K562 (cell line): Measurements from ENCODE around the gene SLC4A3.

Experiments
- ATF3 ChIP-seq, 2 experiments: fragments of 450-650 bp in 1 of 2; sonication (generic) in 1 of 2; formaldehyde crosslinking in 1 of 2; IDR thresholded peaks in 1 of 2; conservative IDR thresholded peaks in 1 of 2; 2 replicates each; pipeline versions ENCODE4 v1.6.1 to v1.8.1; 2016 to 2023; ENCODE audit warnings: mild to moderate bottlenecking in 2 of 2, moderate library complexity in 2 of 2, inconsistent platforms in 1 of 2, missing genetic modification reagents in 1 of 2
- CC2D1A ChIP-seq: fragments of 450-650 bp; IDR thresholded peaks from 2 replicates; pipeline ENCODE4 v1.6.1; 2017; ENCODE audit warnings: mild to moderate bottlenecking
- CREB1 ChIP-seq, 2 experiments: sonication (generic) in 1 of 2; formaldehyde crosslinking in 1 of 2; IDR thresholded peaks; 2 replicates each; pipeline versions ENCODE4 v1.6.1 to v1.8.0; 2012 to 2022; ENCODE audit warnings: inconsistent platforms in 1 of 2, mild to moderate bottlenecking in 1 of 2, missing genetic modification reagents in 1 of 2, moderate library complexity in 1 of 2
- DPF2 ChIP-seq: fragments of 450-650 bp; IDR thresholded peaks from 2 replicates; pipeline ENCODE4 v1.6.1; 2016
- EZH2 ChIP-seq: IDR thresholded peaks from 2 replicates; pipeline ENCODE4 v1.6.1; 2012; ENCODE audit warnings: low read depth, mild to moderate bottlenecking, inconsistent platforms, low read length, borderline replicate concordance
- POLR2AphosphoS2 ChIP-seq: IDR thresholded peaks from 2 replicates; pipeline ENCODE4 v1.6.1; 2012; ENCODE audit warnings: low read length, improper control_type of control experiment
- REST ChIP-seq, 2 experiments: fragments of 450-650 bp; formaldehyde crosslinking in 1 of 2; IDR thresholded peaks; 2 replicates each; pipeline versions ENCODE4 v1.4.0 to v1.6.1; 2014 to 2020; ENCODE audit warnings: mild to moderate bottlenecking in 2 of 2, borderline replicate concordance in 1 of 2, low read depth in 1 of 2
- SIN3A ChIP-seq, 2 experiments: fragments of 150-350 bp in 1 of 2; IDR thresholded peaks; 2 replicates each; pipeline ENCODE4 v1.6.1; 2011 to 2016; ENCODE audit warnings: borderline replicate concordance in 2 of 2, low read depth in 2 of 2, low read length in 2 of 2, mild to moderate bottlenecking in 2 of 2, moderate library complexity in 2 of 2; ENCODE audit not compliant: control insufficient read depth in 1 of 2
- STAT5A ChIP-seq: IDR thresholded peaks from 2 replicates; pipeline ENCODE4 v1.6.1; 2012; ENCODE audit warnings: low read length, inconsistent platforms, borderline replicate concordance
- STAT5B ChIP-seq: fragments of 250-450 bp; sonication (Bioruptor Pico); IDR thresholded peaks from 2 replicates; pipeline ENCODE4 v1.8.0; 2021; ENCODE audit warnings: mild to moderate bottlenecking, inconsistent platforms
- TCF7L2 ChIP-seq: fragments of 150-350 bp; IDR thresholded peaks from 2 replicates; pipeline ENCODE4 v1.6.1; 2016; ENCODE audit warnings: low read depth, mild to moderate bottlenecking, low read length, moderate library complexity
- TF ChIP-seq, protein P1 (sequence below): sonication (generic); formaldehyde crosslinking; IDR thresholded peaks from 2 replicates; pipeline ENCODE4 v1.8.1; 2023; ENCODE audit warnings: missing genetic modification reagents, mild to moderate bottlenecking, borderline replicate concordance
- TF ChIP-seq, protein P2 (sequence below): fragments of 450-650 bp; IDR thresholded peaks from 2 replicates; pipeline ENCODE4 v1.6.1; 2016; ENCODE audit warnings: missing biosample characterization, missing genetic modification characterization

DNA sequence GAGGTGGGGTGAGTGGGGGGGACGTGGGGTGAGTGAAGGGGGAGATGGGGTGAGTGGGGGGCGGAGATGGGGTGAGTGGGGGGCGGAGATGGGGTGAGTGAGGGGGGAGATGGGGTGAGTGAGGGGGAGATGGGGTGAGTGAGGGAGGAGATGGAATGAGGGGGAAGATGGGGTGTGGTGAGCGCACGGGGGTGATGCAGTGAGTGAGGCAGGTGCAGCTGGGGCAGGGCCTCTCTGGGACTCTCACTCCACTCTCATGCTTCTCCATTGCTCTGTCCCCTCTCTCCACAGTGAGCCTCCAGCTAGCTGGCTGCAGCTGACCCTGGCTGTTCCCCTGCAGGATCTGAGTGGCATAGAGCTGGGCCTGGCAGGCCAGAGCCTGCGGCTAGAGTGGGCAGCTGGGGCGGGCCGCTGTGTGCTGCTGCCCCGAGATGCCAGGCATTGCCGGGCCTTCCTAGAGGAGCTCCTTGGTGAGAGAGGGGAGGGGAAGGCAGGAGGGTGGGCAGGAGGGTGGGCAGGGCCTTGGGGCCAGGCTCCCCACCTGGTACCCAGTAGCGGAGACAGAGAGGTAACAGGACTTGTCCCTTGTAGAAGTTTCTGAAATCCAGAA lies 13.9 kb upstream of the SLC4A3 start:
- TF ChIP-seq TCF7L2 (no peak), POLR2AphosphoS2 (no peak), DPF2 (no peak), ATF3 (IDR thresholded peaks at IDR 0.05) (no peak), ATF3 (CRISPR knock-in tag; conservative IDR thresholded peaks at IDR 0.05) (no peak), REST (IDR thresholded peaks at IDR 0.05; ENCODE audit: borderline replicate concordance) (no peak), REST (CRISPR knock-in tag; IDR thresholded peaks at IDR 0.05; ENCODE audit: low read depth) (no peak), SIN3A (IDR thresholded peaks at IDR 0.05; ENCODE audit: borderline replicate concordance in 2 of 2, control insufficient read depth in 1 of 2, low read depth in 2 of 2, low read length in 2 of 2) (no peak), STAT5B (CRISPR knock-in tag) (no peak), CREB1 (IDR thresholded peaks at IDR 0.05) (no peak), CREB1 (CRISPR knock-in tag; IDR thresholded peaks at IDR 0.05) (no peak), STAT5A (no peak), EZH2 (no peak), CC2D1A (no peak)
- TF ChIP-seq, protein P1, sequence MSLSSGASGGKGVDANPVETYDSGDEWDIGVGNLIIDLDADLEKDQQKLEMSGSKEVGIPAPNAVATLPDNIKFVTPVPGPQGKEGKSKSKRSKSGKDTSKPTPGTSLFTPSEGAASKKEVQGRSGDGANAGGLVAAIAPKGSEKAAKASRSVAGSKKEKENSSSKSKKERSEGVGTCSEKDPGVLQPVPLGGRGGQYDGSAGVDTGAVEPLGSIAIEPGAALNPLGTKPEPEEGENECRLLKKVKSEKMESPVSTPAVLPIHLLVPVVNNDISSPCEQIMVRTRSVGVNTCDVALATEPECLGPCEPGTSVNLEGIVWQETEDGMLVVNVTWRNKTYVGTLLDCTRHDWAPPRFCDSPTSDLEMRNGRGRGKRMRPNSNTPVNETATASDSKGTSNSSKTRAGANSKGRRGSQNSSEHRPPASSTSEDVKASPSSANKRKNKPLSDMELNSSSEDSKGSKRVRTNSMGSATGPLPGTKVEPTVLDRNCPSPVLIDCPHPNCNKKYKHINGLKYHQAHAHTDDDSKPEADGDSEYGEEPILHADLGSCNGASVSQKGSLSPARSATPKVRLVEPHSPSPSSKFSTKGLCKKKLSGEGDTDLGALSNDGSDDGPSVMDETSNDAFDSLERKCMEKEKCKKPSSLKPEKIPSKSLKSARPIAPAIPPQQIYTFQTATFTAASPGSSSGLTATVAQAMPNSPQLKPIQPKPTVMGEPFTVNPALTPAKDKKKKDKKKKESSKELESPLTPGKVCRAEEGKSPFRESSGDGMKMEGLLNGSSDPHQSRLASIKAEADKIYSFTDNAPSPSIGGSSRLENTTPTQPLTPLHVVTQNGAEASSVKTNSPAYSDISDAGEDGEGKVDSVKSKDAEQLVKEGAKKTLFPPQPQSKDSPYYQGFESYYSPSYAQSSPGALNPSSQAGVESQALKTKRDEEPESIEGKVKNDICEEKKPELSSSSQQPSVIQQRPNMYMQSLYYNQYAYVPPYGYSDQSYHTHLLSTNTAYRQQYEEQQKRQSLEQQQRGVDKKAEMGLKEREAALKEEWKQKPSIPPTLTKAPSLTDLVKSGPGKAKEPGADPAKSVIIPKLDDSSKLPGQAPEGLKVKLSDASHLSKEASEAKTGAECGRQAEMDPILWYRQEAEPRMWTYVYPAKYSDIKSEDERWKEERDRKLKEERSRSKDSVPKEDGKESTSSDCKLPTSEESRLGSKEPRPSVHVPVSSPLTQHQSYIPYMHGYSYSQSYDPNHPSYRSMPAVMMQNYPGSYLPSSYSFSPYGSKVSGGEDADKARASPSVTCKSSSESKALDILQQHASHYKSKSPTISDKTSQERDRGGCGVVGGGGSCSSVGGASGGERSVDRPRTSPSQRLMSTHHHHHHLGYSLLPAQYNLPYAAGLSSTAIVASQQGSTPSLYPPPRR: no peak
- TF ChIP-seq, protein P2, sequence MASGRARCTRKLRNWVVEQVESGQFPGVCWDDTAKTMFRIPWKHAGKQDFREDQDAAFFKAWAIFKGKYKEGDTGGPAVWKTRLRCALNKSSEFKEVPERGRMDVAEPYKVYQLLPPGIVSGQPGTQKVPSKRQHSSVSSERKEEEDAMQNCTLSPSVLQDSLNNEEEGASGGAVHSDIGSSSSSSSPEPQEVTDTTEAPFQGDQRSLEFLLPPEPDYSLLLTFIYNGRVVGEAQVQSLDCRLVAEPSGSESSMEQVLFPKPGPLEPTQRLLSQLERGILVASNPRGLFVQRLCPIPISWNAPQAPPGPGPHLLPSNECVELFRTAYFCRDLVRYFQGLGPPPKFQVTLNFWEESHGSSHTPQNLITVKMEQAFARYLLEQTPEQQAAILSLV (tag): no peak
